Measurements from ENCODE around the gene RNF207. TPM values are rescaled to one million over a fixed set of nuclear protein-coding genes. Genes with fewer than 3 reads are reported as not detected.

Gene RNF207
- polyA plus RNA-seq, 1 of the 3 experiments (the other 2 are of a cell fraction) = 25.4 TPM

DNA sequence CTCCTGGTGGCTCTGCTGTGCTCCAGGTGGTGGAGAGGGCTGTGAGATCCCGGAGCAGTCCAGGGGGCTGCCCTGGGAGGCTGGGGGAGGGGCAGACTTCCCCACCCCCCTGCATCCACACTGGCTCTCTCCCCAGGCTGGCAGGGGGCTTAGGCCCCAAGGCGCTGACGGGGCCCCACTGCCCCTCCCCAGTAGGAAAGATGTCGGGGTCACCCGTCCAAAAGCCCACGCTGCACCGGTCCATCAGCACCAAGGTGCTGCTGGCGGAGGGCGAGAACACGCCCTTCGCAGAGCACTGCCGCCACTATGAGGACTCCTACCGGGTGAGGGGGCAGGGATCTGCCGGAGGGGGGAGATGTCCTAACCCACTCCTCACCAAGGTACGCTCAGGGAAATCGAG is 5.8 kb downstream of the RNF207 start:
- H3K4me2 ChIP-seq = no peak overlapping the region
- no peak overlapping the region for H3K9ac ChIP-seq
- H3K4me1 ChIP-seq (ENCODE audit: control insufficient read depth in 1 of 2, insufficient read depth in 2 of 2, low read depth in 1 of 2, low read length in 1 of 2) = peaks cover 0 to 18% of the 10 kb centered on the region in 2 experiments; a peak in 1 of 4 replicates
- H4K20me1 ChIP-seq (ENCODE audit: insufficient read depth) = no peaks in the 10 kb centered on the region
- H3K27me3 ChIP-seq (ENCODE audit: insufficient read depth) = no peaks in the 10 kb centered on the region
- no peaks in the 10 kb centered on the region for H3K79me2 ChIP-seq (ENCODE audit: insufficient read depth)
- peaks cover 0 to 11% of the 10 kb centered on the region in 2 experiments for H3K36me3 ChIP-seq (replicated peaks in 1 of 2; ENCODE audit: control insufficient read depth in 1 of 2, insufficient read depth in 2 of 2, low read length in 1 of 2)
- no peak overlapping the region for H3K4me3 ChIP-seq (ENCODE audit: low read depth in 2 of 2, low read length in 1 of 2)
- no peaks in the 10 kb centered on the region for H3F3A ChIP-seq (replicated peaks; ENCODE audit: insufficient read depth)
- no peak for DNase-seq
- H3K27ac ChIP-seq (ENCODE audit: low read depth in 2 of 2, low read length in 1 of 2) = no peak overlapping the region
- no peaks in the 10 kb centered on the region for H3K9me3 ChIP-seq
- H3K9me2 ChIP-seq = no peaks in the 10 kb centered on the region
- TF ChIP-seq, protein P1, sequence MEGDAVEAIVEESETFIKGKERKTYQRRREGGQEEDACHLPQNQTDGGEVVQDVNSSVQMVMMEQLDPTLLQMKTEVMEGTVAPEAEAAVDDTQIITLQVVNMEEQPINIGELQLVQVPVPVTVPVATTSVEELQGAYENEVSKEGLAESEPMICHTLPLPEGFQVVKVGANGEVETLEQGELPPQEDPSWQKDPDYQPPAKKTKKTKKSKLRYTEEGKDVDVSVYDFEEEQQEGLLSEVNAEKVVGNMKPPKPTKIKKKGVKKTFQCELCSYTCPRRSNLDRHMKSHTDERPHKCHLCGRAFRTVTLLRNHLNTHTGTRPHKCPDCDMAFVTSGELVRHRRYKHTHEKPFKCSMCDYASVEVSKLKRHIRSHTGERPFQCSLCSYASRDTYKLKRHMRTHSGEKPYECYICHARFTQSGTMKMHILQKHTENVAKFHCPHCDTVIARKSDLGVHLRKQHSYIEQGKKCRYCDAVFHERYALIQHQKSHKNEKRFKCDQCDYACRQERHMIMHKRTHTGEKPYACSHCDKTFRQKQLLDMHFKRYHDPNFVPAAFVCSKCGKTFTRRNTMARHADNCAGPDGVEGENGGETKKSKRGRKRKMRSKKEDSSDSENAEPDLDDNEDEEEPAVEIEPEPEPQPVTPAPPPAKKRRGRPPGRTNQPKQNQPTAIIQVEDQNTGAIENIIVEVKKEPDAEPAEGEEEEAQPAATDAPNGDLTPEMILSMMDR (IDR thresholded peaks at IDR 0.05) = no peak
- TF ChIP-seq MEF2A (IDR thresholded peaks at IDR 0.05; ENCODE audit: borderline replicate concordance, low read depth) (no peak), FOXM1 (IDR thresholded peaks at IDR 0.05; ENCODE audit: low read depth) (no peak), TAF1 (IDR thresholded peaks at IDR 0.05; ENCODE audit: borderline replicate concordance, low read depth, low read length) (no peak), RCOR1 (IDR thresholded peaks at IDR 0.05; ENCODE audit: low read length) (no peak), PBX3 (IDR thresholded peaks at IDR 0.05) (no peak), TEAD4 (IDR thresholded peaks at IDR 0.05; ENCODE audit: borderline replicate concordance, insufficient read depth) (no peak)
- CTCF ChIA-PET = interaction anchor here (0.5 to 1.0 kb wide), 4 partner anchors 9 to 369 kb away, joined by 3 to 6 read pairs (median 3); no protein-coding TSS in a partner anchor
- POLR2A ChIA-PET = no interaction called here
- no peak overlapping the region for H2AFZ ChIP-seq (ENCODE audit: low read depth)
- WGBS (ENCODE audit: low lambda C conversion rate) = 100% methylated on average over 3 of the region's 16 CpGs

- Histone ChIP-seq H3K4me2 (no peak overlapping the region), H3K9me2 (no peaks in the 10 kb centered on the region), H3K27ac (ENCODE audit: low read depth in 2 of 2, low read length in 1 of 2) (no peak overlapping the region), H3K36me3 (replicated peaks in 1 of 2; ENCODE audit: control insufficient read depth in 1 of 2, insufficient read depth in 2 of 2, low read length in 1 of 2) (peaks cover 0 to 11% of the 10 kb centered on the region in 2 experiments), H3K4me1 (ENCODE audit: control insufficient read depth in 1 of 2, insufficient read depth in 2 of 2, low read depth in 1 of 2, low read length in 1 of 2) (peaks cover 0 to 18% of the 10 kb centered on the region in 2 experiments; a peak in 1 of 4 replicates), H3F3A (replicated peaks; ENCODE audit: insufficient read depth) (no peaks in the 10 kb centered on the region), H2AFZ (ENCODE audit: low read depth) (no peak overlapping the region), H3K9me3 (no peaks in the 10 kb centered on the region), H3K79me2 (ENCODE audit: insufficient read depth) (no peaks in the 10 kb centered on the region), H3K4me3 (ENCODE audit: low read depth in 2 of 2, low read length in 1 of 2) (no peak overlapping the region), H3K27me3 (ENCODE audit: insufficient read depth) (no peaks in the 10 kb centered on the region), H3K9ac (no peak overlapping the region), H4K20me1 (ENCODE audit: insufficient read depth) (no peaks in the 10 kb centered on the region)
- CTCF ChIA-PET = interaction anchor here (0.5 to 1.0 kb wide), 3 partner anchors 13 to 368 kb away, joined by 3 read pairs; no protein-coding TSS in a partner anchor
- POLR2A ChIA-PET = no interaction called here
- TF ChIP-seq ZBTB33 (IDR thresholded peaks at IDR 0.05; ENCODE audit: borderline replicate concordance, low read depth) (no peak), TEAD4 (IDR thresholded peaks at IDR 0.05; ENCODE audit: borderline replicate concordance, insufficient read depth) (no peak), TCF12 (IDR thresholded peaks at IDR 0.05) (no peak), TAF1 (IDR thresholded peaks at IDR 0.05; ENCODE audit: borderline replicate concordance, low read depth, low read length) (no peak), IRF3 (IDR thresholded peaks at IDR 0.05; ENCODE audit: low read depth, low read length) (no peak), YY1 (IDR thresholded peaks at IDR 0.05; ENCODE audit: low read depth) (no peak)
- 94% methylated on average over 3 of the region's 20 CpGs for WGBS (ENCODE audit: low lambda C conversion rate)
- no peak for DNase-seq
Observed at GRCh38 chr1:6212193-6212959, 6.5 kb downstream of the RNF207 start.

Data from SK-N-SH (cell line).